ENCODE data around the gene GSN. TPM values are rescaled to one million over a fixed set of nuclear protein-coding genes. Genes with fewer than 3 reads are reported as not detected.

Gene GSN
- total RNA-seq, 1 donor from 2014 or later = 84.7 TPM

GRCh38 chr9:121362813-121363621 lies 95.1 kb downstream of the GSN start:
- Mint-ChIP-seq H3K9me3 (no peaks in the 10 kb centered on the region), H3K36me3 (ENCODE audit: low read depth) (no peaks in the 10 kb centered on the region), H3K27me3 (ENCODE audit: low read depth) (peaks cover 4% of the 10 kb centered on the region), H3K4me1 (peaks cover 7% of the 10 kb centered on the region), H3K27ac (ENCODE audit: unreplicated experiment) (no peak overlapping the region), H3K4me3 (no peak overlapping the region)
- TF ChIP-seq, protein P1, sequence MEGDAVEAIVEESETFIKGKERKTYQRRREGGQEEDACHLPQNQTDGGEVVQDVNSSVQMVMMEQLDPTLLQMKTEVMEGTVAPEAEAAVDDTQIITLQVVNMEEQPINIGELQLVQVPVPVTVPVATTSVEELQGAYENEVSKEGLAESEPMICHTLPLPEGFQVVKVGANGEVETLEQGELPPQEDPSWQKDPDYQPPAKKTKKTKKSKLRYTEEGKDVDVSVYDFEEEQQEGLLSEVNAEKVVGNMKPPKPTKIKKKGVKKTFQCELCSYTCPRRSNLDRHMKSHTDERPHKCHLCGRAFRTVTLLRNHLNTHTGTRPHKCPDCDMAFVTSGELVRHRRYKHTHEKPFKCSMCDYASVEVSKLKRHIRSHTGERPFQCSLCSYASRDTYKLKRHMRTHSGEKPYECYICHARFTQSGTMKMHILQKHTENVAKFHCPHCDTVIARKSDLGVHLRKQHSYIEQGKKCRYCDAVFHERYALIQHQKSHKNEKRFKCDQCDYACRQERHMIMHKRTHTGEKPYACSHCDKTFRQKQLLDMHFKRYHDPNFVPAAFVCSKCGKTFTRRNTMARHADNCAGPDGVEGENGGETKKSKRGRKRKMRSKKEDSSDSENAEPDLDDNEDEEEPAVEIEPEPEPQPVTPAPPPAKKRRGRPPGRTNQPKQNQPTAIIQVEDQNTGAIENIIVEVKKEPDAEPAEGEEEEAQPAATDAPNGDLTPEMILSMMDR (conservative IDR thresholded peaks at IDR 0.05) = no peak
- no peak for DNase-seq (ENCODE audit: low read depth, low spot score)

- DNase-seq (ENCODE audit: low read depth, low spot score) = no peak
- H3K27me3 Mint-ChIP-seq (ENCODE audit: low read depth) = peaks cover 8% of the 10 kb centered on the region
- no peaks in the 10 kb centered on the region for H3K36me3 Mint-ChIP-seq (ENCODE audit: low read depth)
- H3K9me3 Mint-ChIP-seq = no peaks in the 10 kb centered on the region
- peak overlapping the region; percentile 64 for H3K27ac Mint-ChIP-seq (ENCODE audit: unreplicated experiment)
- H3K4me1 Mint-ChIP-seq = peaks cover 11% of the 10 kb centered on the region
- TF ChIP-seq, protein P1 (conservative IDR thresholded peaks at IDR 0.05) = no peak
- H3K4me3 Mint-ChIP-seq = no peak overlapping the region
These were observed 95.6 kb downstream of the GSN start for GRCh38 chr9:121363622-121363961.

DNA sequence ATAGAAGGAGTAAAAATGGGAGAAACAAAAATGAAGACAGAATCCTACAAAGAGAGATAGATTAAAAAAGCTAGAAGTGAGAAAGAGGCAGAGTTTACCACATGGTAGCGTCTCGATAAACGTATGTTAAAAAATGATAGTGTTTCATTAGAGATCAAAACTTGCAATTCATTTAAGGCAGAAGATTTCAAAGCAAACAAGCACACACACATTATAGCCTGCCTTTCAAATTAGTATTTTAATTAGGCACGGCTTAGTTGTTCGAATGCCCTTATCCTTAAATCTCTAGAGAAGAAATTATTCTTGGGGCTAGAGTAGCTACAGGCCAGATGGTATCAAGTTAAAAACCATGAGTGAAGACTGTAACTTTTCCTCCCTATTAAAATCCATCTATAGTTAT lies 96.1 kb downstream of the GSN start:
- Mint-ChIP-seq H3K27ac (ENCODE audit: unreplicated experiment) (peak overlapping the region; percentile 64), H3K27me3 (ENCODE audit: low read depth) (peaks cover 13% of the 10 kb centered on the region), H3K36me3 (ENCODE audit: low read depth) (no peaks in the 10 kb centered on the region), H3K4me1 (peaks cover 11% of the 10 kb centered on the region), H3K4me3 (no peak overlapping the region), H3K9me3 (no peaks in the 10 kb centered on the region)
- no peak for DNase-seq (ENCODE audit: low read depth, low spot score)
- TF ChIP-seq, protein P1 (conservative IDR thresholded peaks at IDR 0.05) = no peak

GRCh38 chr9:121364886-121365285 lies 96.9 kb downstream of the GSN start:
- no peak overlapping the region for H3K27ac Mint-ChIP-seq (ENCODE audit: unreplicated experiment)

GRCh38 chr9:121365564-121365963 lies 97.6 kb downstream of the GSN start:
- Mint-ChIP-seq H3K36me3 (ENCODE audit: low read depth) (no peaks in the 10 kb centered on the region), H3K4me1 (peaks cover 15% of the 10 kb centered on the region)

More at GRCh38 chr9:121364886-121365285, 96.9 kb downstream of the GSN start:
- Mint-ChIP-seq H3K4me1 (peaks cover 11% of the 10 kb centered on the region), H3K4me3 (no peak overlapping the region), H3K9me3 (no peaks in the 10 kb centered on the region), H3K27me3 (ENCODE audit: low read depth) (peaks cover 21% of the 10 kb centered on the region), H3K36me3 (ENCODE audit: low read depth) (no peaks in the 10 kb centered on the region)
- no peak for DNase-seq (ENCODE audit: low read depth, low spot score)
- TF ChIP-seq, protein P1 (conservative IDR thresholded peaks at IDR 0.05) = no peak

More at GRCh38 chr9:121365564-121365963, 97.6 kb downstream of the GSN start:
- TF ChIP-seq, protein P1 (conservative IDR thresholded peaks at IDR 0.05) = no peak
- no peak overlapping the region for H3K4me3 Mint-ChIP-seq
- DNase-seq (ENCODE audit: low read depth, low spot score) = no peak
- H3K9me3 Mint-ChIP-seq = peaks cover 4% of the 10 kb centered on the region
- no peak overlapping the region for H3K27ac Mint-ChIP-seq (ENCODE audit: unreplicated experiment)
- peaks cover 21% of the 10 kb centered on the region for H3K27me3 Mint-ChIP-seq (ENCODE audit: low read depth)

All from neural crest cell (in vitro differentiated cells).